ENCODE measurements around the gene ZDHHC14.

Gene ZDHHC14

DNA sequence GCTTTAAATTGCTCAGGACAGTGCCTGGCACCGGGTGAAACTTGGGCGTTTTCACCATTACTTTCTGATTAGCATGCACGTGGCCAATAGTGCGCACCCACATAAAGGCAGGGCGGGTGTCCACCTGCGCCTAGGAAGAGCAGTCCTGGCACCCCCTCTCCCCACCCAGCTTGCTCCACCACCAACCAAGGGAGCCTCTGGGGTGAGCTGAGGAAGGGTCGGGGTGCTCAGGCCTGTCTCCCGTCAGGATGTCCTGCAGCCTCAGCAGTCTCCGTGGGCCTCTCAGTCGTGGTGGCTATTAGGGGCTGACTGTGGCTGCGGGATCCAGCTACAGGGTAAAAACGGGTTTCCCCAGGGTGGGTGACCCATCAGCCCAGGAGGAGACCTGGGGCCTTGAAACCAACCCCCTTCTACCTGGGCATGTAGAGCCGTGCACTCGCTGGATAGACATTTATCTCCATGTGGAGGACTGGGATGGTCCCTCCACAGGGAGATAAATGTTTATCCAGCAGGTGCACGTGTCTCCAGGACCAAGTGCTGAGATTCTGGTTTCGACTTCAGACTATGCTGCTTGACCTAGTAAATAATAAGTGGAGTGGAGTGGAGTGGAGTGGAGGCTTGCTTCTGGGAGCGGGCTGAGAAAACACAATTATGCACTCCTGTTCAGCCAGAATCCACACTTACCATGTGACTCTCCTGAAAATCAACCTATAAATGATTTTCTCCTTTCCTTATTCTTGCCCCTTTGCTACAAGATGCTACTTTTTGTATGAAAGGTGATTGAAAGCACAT lies 91.1 kb downstream of the ZDHHC14 start:
- DNase-seq (ENCODE audit: low read depth): no peak
- TF ChIP-seq, protein P1, sequence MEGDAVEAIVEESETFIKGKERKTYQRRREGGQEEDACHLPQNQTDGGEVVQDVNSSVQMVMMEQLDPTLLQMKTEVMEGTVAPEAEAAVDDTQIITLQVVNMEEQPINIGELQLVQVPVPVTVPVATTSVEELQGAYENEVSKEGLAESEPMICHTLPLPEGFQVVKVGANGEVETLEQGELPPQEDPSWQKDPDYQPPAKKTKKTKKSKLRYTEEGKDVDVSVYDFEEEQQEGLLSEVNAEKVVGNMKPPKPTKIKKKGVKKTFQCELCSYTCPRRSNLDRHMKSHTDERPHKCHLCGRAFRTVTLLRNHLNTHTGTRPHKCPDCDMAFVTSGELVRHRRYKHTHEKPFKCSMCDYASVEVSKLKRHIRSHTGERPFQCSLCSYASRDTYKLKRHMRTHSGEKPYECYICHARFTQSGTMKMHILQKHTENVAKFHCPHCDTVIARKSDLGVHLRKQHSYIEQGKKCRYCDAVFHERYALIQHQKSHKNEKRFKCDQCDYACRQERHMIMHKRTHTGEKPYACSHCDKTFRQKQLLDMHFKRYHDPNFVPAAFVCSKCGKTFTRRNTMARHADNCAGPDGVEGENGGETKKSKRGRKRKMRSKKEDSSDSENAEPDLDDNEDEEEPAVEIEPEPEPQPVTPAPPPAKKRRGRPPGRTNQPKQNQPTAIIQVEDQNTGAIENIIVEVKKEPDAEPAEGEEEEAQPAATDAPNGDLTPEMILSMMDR (IDR thresholded peaks at IDR 0.05; ENCODE audit: control insufficient read depth, extremely low read depth, insufficient read depth): no peak
- no peak overlapping the region for H3K4me3 ChIP-seq (ENCODE audit: low read depth, low read length)

- H3K4me3 ChIP-seq (ENCODE audit: low read depth, low read length): no peak overlapping the region
Observed at GRCh38 chr6:157476797-157477196, 95.8 kb downstream of the ZDHHC14 start.

GRCh38 chr6:157478926-157479325 lies 97.9 kb downstream of the ZDHHC14 start:
- DNase-seq (ENCODE audit: low read depth): no peak
- TF ChIP-seq, protein P1 (IDR thresholded peaks at IDR 0.05; ENCODE audit: control insufficient read depth, extremely low read depth, insufficient read depth): no peak

More at GRCh38 chr6:157476797-157477196, 95.8 kb downstream of the ZDHHC14 start:
- TF ChIP-seq, protein P1 (IDR thresholded peaks at IDR 0.05; ENCODE audit: control insufficient read depth, extremely low read depth, insufficient read depth): no peak
- DNase-seq (ENCODE audit: low read depth): no peak

GRCh38 chr6:157479464-157480303 lies 98.7 kb downstream of the ZDHHC14 start:
- TF ChIP-seq, protein P1 (IDR thresholded peaks at IDR 0.05; ENCODE audit: control insufficient read depth, extremely low read depth, insufficient read depth): no peak
- no peak for DNase-seq (ENCODE audit: low read depth)
- no peak overlapping the region for H3K4me3 ChIP-seq (ENCODE audit: low read depth, low read length)

More at GRCh38 chr6:157478926-157479325, 97.9 kb downstream of the ZDHHC14 start:
- H3K4me3 ChIP-seq (ENCODE audit: low read depth, low read length): no peak overlapping the region

DNA sequence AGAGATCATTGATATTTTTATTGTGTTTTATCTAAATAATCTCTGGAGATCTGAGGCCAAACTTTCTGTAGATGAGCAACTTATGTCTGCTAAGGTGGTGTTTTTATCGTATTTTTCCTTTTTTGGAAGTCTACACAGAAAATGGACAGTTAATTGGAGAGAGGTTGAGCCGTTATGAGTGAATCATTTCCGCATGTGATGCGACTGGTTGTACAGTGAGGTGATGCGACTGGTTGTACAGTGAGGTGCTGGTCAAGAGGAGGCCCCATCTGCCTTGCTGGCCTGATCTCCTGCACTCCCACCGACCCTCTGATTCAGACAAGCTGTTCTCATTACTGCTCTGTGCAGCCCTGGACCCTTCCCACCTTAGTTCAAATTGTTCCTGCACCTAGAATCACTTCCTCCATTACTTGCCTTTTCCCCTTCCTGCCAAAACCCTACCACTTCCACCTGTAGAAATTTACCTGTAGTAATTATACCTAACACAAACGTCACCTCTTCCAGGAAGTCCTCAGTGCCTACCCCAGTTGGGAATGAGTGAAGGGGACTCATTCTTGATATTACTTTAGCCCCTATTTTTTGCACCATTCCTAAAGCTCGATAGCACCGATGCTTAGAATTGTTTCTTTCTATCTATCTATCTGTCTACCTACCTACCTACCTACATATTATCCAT lies 100.3 kb downstream of the ZDHHC14 start:
- no peak overlapping the region for H3K4me3 ChIP-seq (ENCODE audit: low read depth, low read length)
- TF ChIP-seq, protein P1 (IDR thresholded peaks at IDR 0.05; ENCODE audit: control insufficient read depth, extremely low read depth, insufficient read depth): no peak
- no peak for DNase-seq (ENCODE audit: low read depth)

DNA sequence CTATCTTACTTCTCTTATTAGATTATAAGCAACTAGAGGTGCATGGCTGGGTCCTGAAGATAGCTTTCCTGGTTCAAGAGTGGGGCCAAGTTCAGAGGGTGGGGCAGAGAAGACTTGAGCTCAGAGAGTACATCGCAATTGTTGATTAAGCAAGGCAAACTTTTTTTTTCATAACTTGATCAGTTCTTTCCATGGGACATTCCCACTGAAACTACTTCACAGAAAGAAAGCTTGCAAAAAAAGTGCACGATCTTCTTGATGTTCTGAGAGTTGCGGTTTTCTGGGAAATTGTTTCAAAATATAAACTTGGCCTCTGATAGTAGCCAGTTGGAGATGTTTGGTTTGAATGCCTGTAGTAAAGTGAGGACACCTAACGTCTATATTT lies 100.9 kb downstream of the ZDHHC14 start:
- H3K4me3 ChIP-seq (ENCODE audit: low read depth, low read length): no peak overlapping the region
- DNase-seq (ENCODE audit: low read depth): no peak
- TF ChIP-seq, protein P1 (IDR thresholded peaks at IDR 0.05; ENCODE audit: control insufficient read depth, extremely low read depth, insufficient read depth): no peak
